Mesothelial cell of epicardium (in vitro differentiated cells): ENCODE measurements around the gene IGSF3. TPM values are rescaled to one million over a fixed set of nuclear protein-coding genes. Genes with fewer than 3 reads are reported as not detected.

Experiments
- DNase-seq, 2 experiments: peaks; one replicate each; pipeline ENCODE4 v3.0.0; 2021; ENCODE audit warnings: low spot score in 2 of 2; ENCODE audit not compliant: unreplicated experiment in 2 of 2
- H3K27ac Mint-ChIP-seq: 2 replicates; pipeline ENCODE4 v1.8.0; 2021; ENCODE audit warnings: mixed read lengths
- H3K27me3 Mint-ChIP-seq: 2 replicates; pipeline ENCODE4 v1.8.0; 2021; ENCODE audit warnings: low read depth, mixed read lengths
- H3K36me3 Mint-ChIP-seq: 2 replicates; pipeline ENCODE4 v1.8.0; 2021; ENCODE audit warnings: mixed read lengths
- H3K4me1 Mint-ChIP-seq: 2 replicates; pipeline ENCODE4 v1.8.0; 2021; ENCODE audit warnings: mixed read lengths
- H3K4me3 Mint-ChIP-seq: 2 replicates; pipeline ENCODE4 v1.8.0; 2021; ENCODE audit warnings: mild to moderate bottlenecking, moderate library complexity, mixed read lengths
- H3K9me3 Mint-ChIP-seq: 2 replicates; pipeline ENCODE4 v1.8.0; 2021; ENCODE audit warnings: mixed read lengths
- total RNA-seq: library from RNA; stranded (reverse); gene quantifications from 3 replicates; pipeline ENCODE4 v1.2.1, GENCODE V29; 2021
- TF ChIP-seq, protein P1 (sequence below): fragments of 200-600 bp; sonication (generic); IDR thresholded peaks from one replicate; pipeline ENCODE4 v1.5.0; 2021; ENCODE audit warnings: antibody characterized with exemption; ENCODE audit not compliant: unreplicated experiment

IGSF3 gene
- total RNA-seq, 1 donor from 2014 or later = 59.2 TPM

DNA sequence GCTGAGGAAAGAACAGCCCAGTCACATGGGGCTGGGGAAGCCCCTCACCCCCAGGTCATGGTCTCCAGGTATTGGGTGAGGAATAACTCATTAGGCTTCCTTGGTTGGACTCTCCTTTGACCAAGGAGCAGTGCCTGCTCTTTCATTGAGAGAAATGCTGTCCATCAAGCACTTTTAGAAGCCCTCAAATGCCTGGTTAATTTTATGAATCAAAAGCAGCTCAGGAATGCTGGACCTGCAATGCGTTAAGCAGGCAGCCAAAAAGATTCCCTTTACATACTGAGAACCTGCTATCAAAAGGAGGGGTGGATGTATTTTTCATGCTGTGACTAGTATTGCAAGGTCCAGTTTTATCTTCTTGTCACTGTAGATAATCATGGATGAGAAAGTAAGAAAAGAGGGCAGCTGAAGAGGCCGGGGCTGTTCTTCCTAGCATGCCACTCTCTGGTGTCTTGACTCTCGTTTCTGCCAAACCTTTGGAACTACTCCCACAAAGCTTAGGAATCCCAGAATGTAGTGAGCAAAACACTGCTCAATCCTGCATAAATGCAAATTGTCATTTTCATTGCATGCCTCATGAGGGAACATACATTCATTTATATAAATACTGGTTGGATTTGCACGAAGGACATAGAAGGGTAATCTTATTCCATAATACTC, 94.6 kb downstream of the IGSF3 start:
- Mint-ChIP-seq H3K27ac (peak overlapping the region; percentile 35), H3K4me1 (peaks cover 42% of the 10 kb centered on the region), H3K4me3 (peak overlapping the region; percentile 25), H3K27me3 (no peaks in the 10 kb centered on the region), H3K9me3 (no peaks in the 10 kb centered on the region), H3K36me3 (peaks cover 13% of the 10 kb centered on the region)
- TF ChIP-seq, protein P1, sequence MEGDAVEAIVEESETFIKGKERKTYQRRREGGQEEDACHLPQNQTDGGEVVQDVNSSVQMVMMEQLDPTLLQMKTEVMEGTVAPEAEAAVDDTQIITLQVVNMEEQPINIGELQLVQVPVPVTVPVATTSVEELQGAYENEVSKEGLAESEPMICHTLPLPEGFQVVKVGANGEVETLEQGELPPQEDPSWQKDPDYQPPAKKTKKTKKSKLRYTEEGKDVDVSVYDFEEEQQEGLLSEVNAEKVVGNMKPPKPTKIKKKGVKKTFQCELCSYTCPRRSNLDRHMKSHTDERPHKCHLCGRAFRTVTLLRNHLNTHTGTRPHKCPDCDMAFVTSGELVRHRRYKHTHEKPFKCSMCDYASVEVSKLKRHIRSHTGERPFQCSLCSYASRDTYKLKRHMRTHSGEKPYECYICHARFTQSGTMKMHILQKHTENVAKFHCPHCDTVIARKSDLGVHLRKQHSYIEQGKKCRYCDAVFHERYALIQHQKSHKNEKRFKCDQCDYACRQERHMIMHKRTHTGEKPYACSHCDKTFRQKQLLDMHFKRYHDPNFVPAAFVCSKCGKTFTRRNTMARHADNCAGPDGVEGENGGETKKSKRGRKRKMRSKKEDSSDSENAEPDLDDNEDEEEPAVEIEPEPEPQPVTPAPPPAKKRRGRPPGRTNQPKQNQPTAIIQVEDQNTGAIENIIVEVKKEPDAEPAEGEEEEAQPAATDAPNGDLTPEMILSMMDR = no peak
- DNase-seq = no peak

DNA sequence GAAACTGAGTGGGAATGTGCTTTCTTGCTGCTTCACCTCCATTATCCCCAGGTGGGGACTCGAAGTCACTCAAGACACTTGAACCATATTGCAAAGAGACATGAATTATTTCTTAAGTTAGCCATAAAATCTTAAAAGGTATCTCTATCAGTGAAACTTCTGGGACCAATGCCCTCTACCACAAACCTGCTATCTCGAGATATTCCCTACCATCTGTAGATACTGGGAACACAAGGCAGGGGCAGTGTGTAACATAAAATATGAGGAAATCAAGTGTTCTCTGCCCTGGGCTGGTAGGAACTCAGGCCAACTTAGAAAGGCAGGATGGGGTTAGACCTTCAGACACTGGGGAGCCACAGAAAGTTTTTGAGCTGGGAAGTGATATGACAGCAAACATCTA, 95.4 kb downstream of the IGSF3 start:
- peaks cover 9% of the 10 kb centered on the region for H3K36me3 Mint-ChIP-seq
- H3K27ac Mint-ChIP-seq = no peak overlapping the region
- H3K4me1 Mint-ChIP-seq = peaks cover 42% of the 10 kb centered on the region
- H3K27me3 Mint-ChIP-seq = no peaks in the 10 kb centered on the region
- H3K4me3 Mint-ChIP-seq = peak overlapping the region; percentile 80
- no peaks in the 10 kb centered on the region for H3K9me3 Mint-ChIP-seq
- TF ChIP-seq, protein P1 = no peak
- no peak for DNase-seq

DNA sequence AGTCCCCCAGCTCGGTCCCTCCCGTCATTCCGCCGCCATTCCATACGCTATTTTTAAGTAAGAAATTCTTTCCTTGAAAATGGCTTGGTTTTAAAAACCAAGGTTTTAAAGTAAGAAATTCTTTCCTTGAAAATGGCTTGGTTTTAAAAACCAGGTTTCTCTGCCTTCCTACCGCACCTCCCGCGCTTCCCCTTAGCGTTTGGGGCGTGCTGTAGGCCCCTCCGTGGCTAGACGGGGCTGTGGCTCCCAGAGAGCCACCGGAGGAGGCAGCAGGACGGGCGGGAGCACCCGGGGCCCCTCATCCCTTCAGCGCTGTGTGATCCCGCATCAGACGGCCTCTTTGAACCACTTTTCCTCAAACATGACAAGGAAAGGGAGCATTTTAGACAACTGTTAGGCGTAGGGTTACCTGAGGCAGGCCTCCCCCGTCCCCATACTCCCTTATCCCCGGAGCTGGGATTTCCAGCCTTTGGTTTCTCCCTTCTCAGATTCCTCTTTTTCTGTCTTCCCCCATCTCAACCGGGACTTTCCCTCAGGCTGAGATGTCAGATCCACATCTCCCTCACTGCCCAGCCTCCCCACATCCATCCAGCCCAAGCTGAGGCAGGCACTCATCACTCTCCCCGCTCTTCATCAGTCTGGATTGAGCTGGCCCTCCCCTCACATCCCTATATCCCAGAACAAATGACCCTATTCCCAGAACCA, 96.2 kb downstream of the IGSF3 start:
- Mint-ChIP-seq H3K27me3 (no peaks in the 10 kb centered on the region), H3K9me3 (no peaks in the 10 kb centered on the region), H3K36me3 (peaks cover 1% of the 10 kb centered on the region), H3K4me3 (peak overlapping the region; percentile 80), H3K27ac (peak overlapping the region; percentile 59), H3K4me1 (peaks cover 42% of the 10 kb centered on the region)
- TF ChIP-seq, protein P1 = no peak
- no peak for DNase-seq

- DNase-seq = peak; percentile 62 to 79
- Mint-ChIP-seq H3K27ac (peak within 1 kb of the TSS; percentile 59), H3K4me1 (peaks cover 42% of the 10 kb centered on the region), H3K36me3 (no peaks in the 10 kb centered on the region), H3K9me3 (no peaks in the 10 kb centered on the region), H3K4me3 (peak within 1 kb of the TSS; percentile 80), H3K27me3 (no peaks in the 10 kb centered on the region)
- TF ChIP-seq, protein P1 = peak; percentile 64
Observed at GRCh38 chr1:116570358-116571214, 96.9 kb downstream of the IGSF3 start, which contains the start of gene CD58. Gene CD58, minus strand, starts transcription at chr1:116571026. Its CDS starts 54 bp downstream, at chr1:116570972.

- no peak for DNase-seq
Observed at GRCh38 chr1:116569776-116570357, 97.7 kb downstream of the IGSF3 start.

More at GRCh38 chr1:116569776-116570357, 97.7 kb downstream of the IGSF3 start:
- peak overlapping the region; percentile 80 for H3K4me3 Mint-ChIP-seq
- peaks cover 2% of the 10 kb centered on the region for H3K36me3 Mint-ChIP-seq
- no peaks in the 10 kb centered on the region for H3K9me3 Mint-ChIP-seq
- peak overlapping the region; percentile 55 for H3K27ac Mint-ChIP-seq
- peaks cover 40% of the 10 kb centered on the region for H3K4me1 Mint-ChIP-seq
- TF ChIP-seq, protein P1 = no peak
- H3K27me3 Mint-ChIP-seq = no peaks in the 10 kb centered on the region
